GM18870 (cell line): ENCODE measurements around the gene FRMD6.
"Not testable (repeated sequence)": the region's sequence is repeated elsewhere in the genome, so short reads cannot be mapped to it uniquely, and the experiment has no call there.

Experiments
- ATAC-seq: cut with Tn5 transposase; IDR thresholded peaks from one replicate; pipeline ENCODE4 v1.9.1; 2021; ENCODE audit warnings: moderate library complexity; ENCODE audit not compliant: unreplicated experiment

Gene FRMD6

GRCh38 chr14:51628238-51628637 lies 23.5 kb upstream of the FRMD6 start:
- ATAC-seq, result no peak

- ATAC-seq, result no peak
These were observed 20.7 kb upstream of the FRMD6 start for GRCh38 chr14:51630987-51631386.

- ATAC-seq, result not testable (repeated sequence)
These were observed 18.4 kb upstream of the FRMD6 start for GRCh38 chr14:51633298-51633697.

GRCh38 chr14:51636109-51636508 lies 15.6 kb upstream of the FRMD6 start:
- no peak for ATAC-seq

GRCh38 chr14:51638071-51638944 lies 13.4 kb upstream of the FRMD6 start:
- ATAC-seq, result no peak

GRCh38 chr14:51639668-51640316 lies 11.9 kb upstream of the FRMD6 start:
- ATAC-seq, result no peak

GRCh38 chr14:51643140-51643539 lies 8.6 kb upstream of the FRMD6 start:
- ATAC-seq, result no peak

- ATAC-seq, result no peak
These were observed 7.3 kb upstream of the FRMD6 start for GRCh38 chr14:51644217-51644933.

GRCh38 chr14:51648296-51648695 lies 3.4 kb upstream of the FRMD6 start:
- no peak for ATAC-seq

- ATAC-seq, result no peak
These were observed 858 bp upstream of the FRMD6 start for GRCh38 chr14:51650716-51651387.

- peak; percentile 28 for ATAC-seq
These were observed 713 bp downstream of the FRMD6 start for GRCh38 chr14:51652168-51653078.

GRCh38 chr14:51653079-51653774 lies 1.5 kb downstream of the FRMD6 start:
- ATAC-seq, result no peak

GRCh38 chr14:51653775-51654532 lies 2.2 kb downstream of the FRMD6 start:
- ATAC-seq, result no peak

GRCh38 chr14:51654533-51654845 lies 2.8 kb downstream of the FRMD6 start:
- no peak for ATAC-seq

- ATAC-seq, result no peak
These were observed 6.1 kb downstream of the FRMD6 start for GRCh38 chr14:51657762-51658161.

GRCh38 chr14:51658441-51659173 lies 6.9 kb downstream of the FRMD6 start:
- no peak for ATAC-seq

- no peak for ATAC-seq
These were observed 9.0 kb downstream of the FRMD6 start for GRCh38 chr14:51660741-51661140.

- no peak for ATAC-seq
These were observed 9.8 kb downstream of the FRMD6 start for GRCh38 chr14:51661504-51661903.
